KMS-11 (cell line): ENCODE measurements around the gene ZNF385D.

Source experiments
- H2AFZ ChIP-seq: fragments of 200-600 bp; sonication (generic); 2 replicates; pipeline ENCODE4 v1.6.1; 2016; ENCODE audit warnings: antibody characterized with exemption, mixed run types, low read depth
- H3K27ac ChIP-seq: fragments of 200-600 bp; sonication (generic); 2 replicates; pipeline ENCODE4 v1.6.1; 2016; ENCODE audit warnings: mild to moderate bottlenecking, mixed run types
- H3K27me3 ChIP-seq: fragments of 200-600 bp; sonication (generic); 2 replicates; pipeline ENCODE4 v1.6.1; 2017; ENCODE audit warnings: mild to moderate bottlenecking, low read depth, mixed run types, moderate library complexity; ENCODE audit not compliant: insufficient read depth
- H3K36me3 ChIP-seq: fragments of 200-600 bp; sonication (generic); 2 replicates; pipeline ENCODE4 v1.6.1; 2017; ENCODE audit warnings: mild to moderate bottlenecking, mixed run types; ENCODE audit not compliant: insufficient read depth
- H3K4me1 ChIP-seq: fragments of 200-600 bp; sonication (generic); 2 replicates; pipeline ENCODE4 v1.6.1; 2016; ENCODE audit warnings: mild to moderate bottlenecking, low read depth, mixed run types; ENCODE audit not compliant: poor library complexity, severe bottlenecking
- H3K4me2 ChIP-seq: fragments of 200-600 bp; sonication (generic); 2 replicates; pipeline ENCODE4 v1.7.0; 2016; ENCODE audit warnings: mild to moderate bottlenecking, mixed run types
- H3K4me3 ChIP-seq: fragments of 200-600 bp; sonication (generic); IDR thresholded peaks from 2 replicates; pipeline ENCODE4 v1.6.1; 2017; ENCODE audit warnings: low read depth, low read length, mixed read lengths; ENCODE audit not compliant: insufficient read depth
- H3K79me2 ChIP-seq: fragments of 200-600 bp; sonication (generic); 2 replicates; pipeline ENCODE4 v1.6.1; 2016; ENCODE audit warnings: low read depth, mixed run types; ENCODE audit not compliant: insufficient read depth
- H3K9ac ChIP-seq: fragments of 200-600 bp; sonication (generic); 2 replicates; pipeline ENCODE4 v1.6.1; 2016; ENCODE audit warnings: mild to moderate bottlenecking, mixed run types
- H4K20me1 ChIP-seq: fragments of 200-600 bp; sonication (generic); 2 replicates; pipeline ENCODE4 v1.6.1; 2016; ENCODE audit warnings: mild to moderate bottlenecking, mixed run types; ENCODE audit not compliant: insufficient read depth
- CTCF ChIP-seq: fragments of 200-600 bp; sonication (generic); conservative IDR thresholded peaks from 2 replicates; pipeline ENCODE4 v1.6.1; 2017; ENCODE audit warnings: low read depth, mild to moderate bottlenecking, antibody characterized with exemption, low read length, moderate library complexity, mixed read lengths

Gene ZNF385D

GRCh38 chr3:21573291-21573690 lies 177.7 kb downstream of the ZNF385D start:
- Histone ChIP-seq H3K27me3 (no peaks in the 10 kb centered on the region), H3K4me2 (no peak overlapping the region), H3K4me1 (no peaks in the 10 kb centered on the region), H3K36me3 (no peaks in the 10 kb centered on the region), H4K20me1 (no peaks in the 10 kb centered on the region), H3K9ac (no peak overlapping the region), H3K79me2 (no peaks in the 10 kb centered on the region), H2AFZ (no peak overlapping the region), H3K4me3 (no peak overlapping the region), H3K27ac (no peak overlapping the region)
- TF ChIP-seq CTCF: no peak

- Histone ChIP-seq H3K9ac (no peak overlapping the region), H3K36me3 (no peaks in the 10 kb centered on the region), H3K4me2 (no peak overlapping the region), H3K27me3 (no peaks in the 10 kb centered on the region), H3K27ac (no peak overlapping the region), H2AFZ (no peak overlapping the region), H3K4me3 (no peak overlapping the region), H3K79me2 (no peaks in the 10 kb centered on the region), H3K4me1 (no peaks in the 10 kb centered on the region), H4K20me1 (no peaks in the 10 kb centered on the region)
- TF ChIP-seq CTCF: no peak
Measured at GRCh38 chr3:21564531-21564930, 186.5 kb downstream of the ZNF385D start.

- H3K4me1 ChIP-seq: no peaks in the 10 kb centered on the region
- H3K4me3 ChIP-seq: no peak overlapping the region
- no peaks in the 10 kb centered on the region for H4K20me1 ChIP-seq
- no peaks in the 10 kb centered on the region for H3K27me3 ChIP-seq
- H3K27ac ChIP-seq: no peak overlapping the region
- TF ChIP-seq CTCF: no peak
- H2AFZ ChIP-seq: no peak overlapping the region
- no peak overlapping the region for H3K9ac ChIP-seq
- no peaks in the 10 kb centered on the region for H3K36me3 ChIP-seq
- no peaks in the 10 kb centered on the region for H3K79me2 ChIP-seq
- H3K4me2 ChIP-seq: no peak overlapping the region
Measured at GRCh38 chr3:21562243-21562642, 188.8 kb downstream of the ZNF385D start.

DNA sequence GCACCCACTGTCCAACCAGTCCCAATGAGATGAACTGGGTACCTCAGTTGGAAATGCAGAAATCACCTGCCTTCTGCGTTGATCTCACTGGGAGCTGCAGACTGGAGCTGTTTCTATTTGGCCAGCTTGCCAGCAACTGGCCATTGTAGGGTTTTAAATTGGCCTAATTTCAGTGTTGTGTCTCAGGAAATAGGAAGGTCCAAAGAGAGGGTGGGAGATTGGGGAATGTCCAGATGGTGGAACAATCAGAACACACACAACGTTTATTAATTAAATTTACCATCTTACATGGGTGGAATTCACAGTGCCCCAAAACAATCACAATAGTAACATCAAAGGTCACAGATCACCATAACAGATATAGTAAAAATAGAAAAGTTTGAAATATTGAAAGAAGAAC lies 189.5 kb downstream of the ZNF385D start:
- Histone ChIP-seq H3K4me2 (no peak overlapping the region), H3K9ac (no peak overlapping the region), H3K27ac (no peak overlapping the region), H3K36me3 (no peaks in the 10 kb centered on the region), H3K4me3 (no peak overlapping the region), H2AFZ (no peak overlapping the region), H3K79me2 (no peaks in the 10 kb centered on the region), H3K27me3 (no peaks in the 10 kb centered on the region), H3K4me1 (no peaks in the 10 kb centered on the region), H4K20me1 (no peaks in the 10 kb centered on the region)
- TF ChIP-seq CTCF: no peak

DNA sequence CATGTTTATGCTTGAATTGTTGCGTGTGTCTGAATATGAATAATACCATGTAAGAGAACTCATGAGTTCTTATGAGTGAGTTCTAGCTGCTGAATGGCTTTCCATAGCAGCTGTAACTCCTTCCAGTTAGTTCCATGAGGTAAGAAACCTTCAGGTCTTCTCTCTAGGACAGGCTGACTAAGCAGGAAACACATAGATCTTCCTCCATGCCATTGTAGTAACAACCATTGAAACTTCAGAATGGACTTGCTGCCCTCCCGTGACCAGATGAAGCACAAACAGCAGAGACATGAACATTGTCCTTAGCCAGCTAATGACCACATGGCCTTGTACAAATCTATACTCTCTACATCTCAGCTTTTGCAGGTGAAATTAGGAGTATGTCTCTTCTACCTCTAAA lies 200.0 kb downstream of the ZNF385D start:
- no peaks in the 10 kb centered on the region for H4K20me1 ChIP-seq
- no peaks in the 10 kb centered on the region for H3K79me2 ChIP-seq
- H3K9ac ChIP-seq: no peak overlapping the region
- no peaks in the 10 kb centered on the region for H3K36me3 ChIP-seq
- H2AFZ ChIP-seq: no peak overlapping the region
- H3K27me3 ChIP-seq: no peaks in the 10 kb centered on the region
- no peaks in the 10 kb centered on the region for H3K4me1 ChIP-seq
- H3K4me2 ChIP-seq: no peak overlapping the region
- H3K27ac ChIP-seq: no peak overlapping the region
- no peak for TF ChIP-seq CTCF
- H3K4me3 ChIP-seq: no peak overlapping the region
